T-helper 17 cell (primary cell): ENCODE data around the gene ARHGEF6. TPM values are rescaled to one million over a fixed set of nuclear protein-coding genes. Genes with fewer than 3 reads are reported as not detected.
"Not testable (repeated sequence)": the region's sequence is repeated elsewhere in the genome, so short reads cannot be mapped to it uniquely, and the experiment has no call there.

Source experiments
- ATAC-seq: fragments of 150-1000 bp; cut with Tn5 transposase; 2 replicates; pipeline ENCODE4 v1.10.0; 2021; ENCODE audit warnings: mild to moderate bottlenecking, moderate library complexity
- DNase-seq, 3 donors: peaks; one replicate each; pipeline versions ENCODE4 v3.0.0 to v3.0.0-alpha.2; 2020 to 2021
- H3K9me3 ChIP-seq: one replicate; pipeline ENCODE4 v1.7.0; 2013; ENCODE audit warnings: low read length, mild to moderate bottlenecking; ENCODE audit not compliant: control insufficient read depth, poor library complexity, severe bottlenecking
- H3K27ac Mint-ChIP-seq: one replicate; pipeline ENCODE4 v1.8.0; 2022; ENCODE audit warnings: mild to moderate bottlenecking, moderate library complexity, mixed read lengths
- H3K27me3 Mint-ChIP-seq: one replicate; pipeline ENCODE4 v1.8.0; 2022; ENCODE audit warnings: mixed read lengths
- H3K36me3 Mint-ChIP-seq: one replicate; pipeline ENCODE4 v1.8.0; 2022; ENCODE audit warnings: low read depth, mixed read lengths
- H3K4me1 Mint-ChIP-seq: one replicate; pipeline ENCODE4 v1.8.0; 2022; ENCODE audit warnings: mild to moderate bottlenecking, mixed read lengths
- H3K4me3 Mint-ChIP-seq: one replicate; pipeline ENCODE4 v1.8.0; 2022; ENCODE audit warnings: mild to moderate bottlenecking, moderate library complexity, mixed read lengths
- total RNA-seq, 4 donors: library from RNA in 2 of 4; stranded (reverse) in 2 of 4; gene quantifications; one replicate each; pipeline ENCODE4 v1.2.3 and lab custom pipeline; 2022 to 2026

The ARHGEF6 gene
- total RNA-seq, 2 donors from 2014 or later = 68.6 to 70.7 TPM

- no peaks in the 10 kb centered on the region for H3K9me3 ChIP-seq
- H3K27ac Mint-ChIP-seq = no peak overlapping the region
- DNase-seq (no peak), ATAC-seq (peak; percentile 40)
- no peaks in the 10 kb centered on the region for H3K27me3 Mint-ChIP-seq
- peak overlapping the region; percentile 33 for H3K4me3 Mint-ChIP-seq
- H3K4me1 Mint-ChIP-seq = peaks cover 5% of the 10 kb centered on the region
- no peaks in the 10 kb centered on the region for H3K36me3 Mint-ChIP-seq
Measured at GRCh38 chrX:136810493-136810892, 29.8 kb upstream of the ARHGEF6 start.

GRCh38 chrX:136806891-136807410 lies 26.2 kb upstream of the ARHGEF6 start:
- ATAC-seq = no peak
- no peak overlapping the region for H3K4me3 Mint-ChIP-seq
- H3K36me3 Mint-ChIP-seq = no peaks in the 10 kb centered on the region
- no peak overlapping the region for H3K27ac Mint-ChIP-seq
- H3K27me3 Mint-ChIP-seq = no peaks in the 10 kb centered on the region
- no peak for DNase-seq
- peaks cover 3% of the 10 kb centered on the region for H3K4me1 Mint-ChIP-seq
- no peaks in the 10 kb centered on the region for H3K9me3 ChIP-seq

GRCh38 chrX:136802515-136802914 lies 21.8 kb upstream of the ARHGEF6 start:
- H3K36me3 Mint-ChIP-seq = no peaks in the 10 kb centered on the region
- H3K27me3 Mint-ChIP-seq = no peaks in the 10 kb centered on the region
- H3K27ac Mint-ChIP-seq = no peak overlapping the region
- H3K4me1 Mint-ChIP-seq = peaks cover 6% of the 10 kb centered on the region
- no peak for DNase-seq
- no peak for ATAC-seq
- no peak overlapping the region for H3K4me3 Mint-ChIP-seq
- no peaks in the 10 kb centered on the region for H3K9me3 ChIP-seq

GRCh38 chrX:136797787-136798186 lies 17.1 kb upstream of the ARHGEF6 start:
- H3K27me3 Mint-ChIP-seq = no peaks in the 10 kb centered on the region
- no peak overlapping the region for H3K27ac Mint-ChIP-seq
- DNase-seq = no peak
- H3K36me3 Mint-ChIP-seq = no peaks in the 10 kb centered on the region
- ATAC-seq = no peak
- no peak overlapping the region for H3K4me3 Mint-ChIP-seq
- no peaks in the 10 kb centered on the region for H3K9me3 ChIP-seq
- peaks cover 6% of the 10 kb centered on the region for H3K4me1 Mint-ChIP-seq

GRCh38 chrX:136795132-136795531 lies 14.4 kb upstream of the ARHGEF6 start:
- ATAC-seq, H3K9me3 ChIP-seq, H3K4me1 Mint-ChIP-seq, H3K4me3 Mint-ChIP-seq, H3K27me3 Mint-ChIP-seq, DNase-seq, H3K27ac Mint-ChIP-seq, H3K36me3 Mint-ChIP-seq: not testable (repeated sequence)

GRCh38 chrX:136794660-136795059 lies 13.9 kb upstream of the ARHGEF6 start:
- DNase-seq, H3K9me3 ChIP-seq, H3K4me3 Mint-ChIP-seq, H3K27ac Mint-ChIP-seq, H3K4me1 Mint-ChIP-seq, H3K36me3 Mint-ChIP-seq, ATAC-seq, H3K27me3 Mint-ChIP-seq: not testable (repeated sequence)

- no peaks in the 10 kb centered on the region for H3K9me3 ChIP-seq
- H3K4me3 Mint-ChIP-seq = no peak overlapping the region
- H3K4me1 Mint-ChIP-seq = peaks cover 6% of the 10 kb centered on the region
- H3K27ac Mint-ChIP-seq = no peak overlapping the region
- H3K27me3 Mint-ChIP-seq = no peaks in the 10 kb centered on the region
- H3K36me3 Mint-ChIP-seq = no peaks in the 10 kb centered on the region
- ATAC-seq (no peak), DNase-seq (no peak)
Measured at GRCh38 chrX:136794080-136794479, 13.3 kb upstream of the ARHGEF6 start.

GRCh38 chrX:136789856-136790255 lies 9.1 kb upstream of the ARHGEF6 start:
- no peaks in the 10 kb centered on the region for H3K9me3 ChIP-seq
- Mint-ChIP-seq H3K36me3 (no peaks in the 10 kb centered on the region), H3K4me1 (no peaks in the 10 kb centered on the region), H3K27me3 (no peaks in the 10 kb centered on the region), H3K27ac (no peak overlapping the region), H3K4me3 (no peak overlapping the region)
- no peak for DNase-seq
- no peak for ATAC-seq

- Mint-ChIP-seq H3K4me1 (peaks cover 19% of the 10 kb centered on the region), H3K4me3 (no peak overlapping the region), H3K27ac (no peak overlapping the region), H3K36me3 (no peaks in the 10 kb centered on the region), H3K27me3 (no peaks in the 10 kb centered on the region)
- DNase-seq = no peak
- no peaks in the 10 kb centered on the region for H3K9me3 ChIP-seq
- ATAC-seq = no peak
Measured at GRCh38 chrX:136784231-136784630, 3.5 kb upstream of the ARHGEF6 start.

GRCh38 chrX:136783159-136783558 lies 2.4 kb upstream of the ARHGEF6 start:
- Mint-ChIP-seq H3K36me3 (no peaks in the 10 kb centered on the region), H3K4me1 (peaks cover 19% of the 10 kb centered on the region), H3K4me3 (no peak overlapping the region)

GRCh38 chrX:136781180-136781797 lies 557 bp upstream of the ARHGEF6 start:
- H3K36me3 Mint-ChIP-seq = no peaks in the 10 kb centered on the region
- H3K27ac Mint-ChIP-seq = peak overlapping the region; percentile 96
- DNase-seq (no peak), ATAC-seq (peak; percentile 36)
- peaks cover 28% of the 10 kb centered on the region for H3K4me1 Mint-ChIP-seq
- H3K4me3 Mint-ChIP-seq = peak overlapping the region; percentile 94
- no peaks in the 10 kb centered on the region for H3K27me3 Mint-ChIP-seq
- H3K9me3 ChIP-seq = no peaks in the 10 kb centered on the region

More at GRCh38 chrX:136783159-136783558, 2.4 kb upstream of the ARHGEF6 start:
- DNase-seq = no peak
- no peak for ATAC-seq
- Mint-ChIP-seq H3K27me3 (no peaks in the 10 kb centered on the region), H3K27ac (peak overlapping the region; percentile 96)
- no peaks in the 10 kb centered on the region for H3K9me3 ChIP-seq

GRCh38 chrX:136780241-136780640 lies 491 bp downstream of the ARHGEF6 start:
- DNase-seq (no peak), ATAC-seq (no peak)
- H3K4me1 Mint-ChIP-seq = peaks cover 39% of the 10 kb centered on the region
- H3K9me3 ChIP-seq = no peaks in the 10 kb centered on the region
- H3K4me3 Mint-ChIP-seq = peak overlapping the region; percentile 94
- no peaks in the 10 kb centered on the region for H3K27me3 Mint-ChIP-seq
- H3K36me3 Mint-ChIP-seq = no peaks in the 10 kb centered on the region
- peak overlapping the region; percentile 96 for H3K27ac Mint-ChIP-seq

- Mint-ChIP-seq H3K27ac (peak overlapping the region; percentile 96), H3K27me3 (no peaks in the 10 kb centered on the region), H3K4me3 (peak overlapping the region; percentile 94), H3K4me1 (peaks cover 44% of the 10 kb centered on the region), H3K36me3 (peaks cover 2% of the 10 kb centered on the region)
- DNase-seq = no peak
- H3K9me3 ChIP-seq = no peaks in the 10 kb centered on the region
- ATAC-seq = peak; percentile 77
Measured at GRCh38 chrX:136779346-136779781, 1.4 kb downstream of the ARHGEF6 start.

- H3K9me3 ChIP-seq = no peaks in the 10 kb centered on the region
- DNase-seq (no peak), ATAC-seq (peak; percentile 14)
- Mint-ChIP-seq H3K4me3 (peak overlapping the region; percentile 94), H3K4me1 (peaks cover 43% of the 10 kb centered on the region), H3K27ac (peak overlapping the region; percentile 96), H3K27me3 (no peaks in the 10 kb centered on the region), H3K36me3 (peaks cover 2% of the 10 kb centered on the region)
Measured at GRCh38 chrX:136778916-136779315, 1.8 kb downstream of the ARHGEF6 start.
